ENCODE data around the gene TXNRD2.

The TXNRD2 gene

DNA sequence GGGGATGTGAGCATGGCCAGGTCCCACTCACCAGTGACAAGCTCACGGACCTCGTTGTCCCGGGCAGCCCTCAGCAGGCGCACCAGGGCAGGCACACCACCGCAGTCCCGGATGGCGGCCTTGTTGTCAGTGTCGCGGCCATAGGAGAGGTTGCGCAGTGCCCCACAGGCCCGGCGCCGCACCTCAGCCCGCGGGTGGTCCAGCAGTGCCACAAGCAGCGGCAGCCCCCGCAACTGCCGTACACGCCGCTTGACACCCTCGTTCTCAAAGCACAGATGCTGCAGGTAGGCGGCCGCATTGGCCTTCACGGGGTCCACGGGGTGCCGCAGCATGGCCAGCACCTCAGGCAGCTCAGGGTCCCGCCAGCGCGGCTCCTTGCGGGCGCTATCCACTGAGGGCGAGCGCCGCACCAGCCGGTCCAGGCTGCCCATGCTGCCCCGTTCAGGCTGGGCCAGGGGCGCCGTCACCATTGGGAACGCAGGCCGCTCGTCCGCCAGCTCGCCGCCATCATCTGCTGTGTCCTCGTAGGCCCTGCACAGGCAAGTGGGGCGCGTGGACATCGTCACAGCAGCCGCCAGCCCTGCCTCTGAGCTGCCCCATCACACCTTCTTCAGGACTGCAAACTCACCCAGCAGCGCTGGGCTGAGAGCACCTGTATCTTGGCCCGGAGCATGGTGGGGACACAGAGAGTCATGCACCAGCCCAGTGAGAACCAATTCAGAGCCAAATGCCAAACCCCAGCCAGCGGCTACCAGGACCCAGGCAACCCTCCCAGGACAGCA is 38.3 kb upstream of the TXNRD2 start:
- no peak for DNase-seq

DNA sequence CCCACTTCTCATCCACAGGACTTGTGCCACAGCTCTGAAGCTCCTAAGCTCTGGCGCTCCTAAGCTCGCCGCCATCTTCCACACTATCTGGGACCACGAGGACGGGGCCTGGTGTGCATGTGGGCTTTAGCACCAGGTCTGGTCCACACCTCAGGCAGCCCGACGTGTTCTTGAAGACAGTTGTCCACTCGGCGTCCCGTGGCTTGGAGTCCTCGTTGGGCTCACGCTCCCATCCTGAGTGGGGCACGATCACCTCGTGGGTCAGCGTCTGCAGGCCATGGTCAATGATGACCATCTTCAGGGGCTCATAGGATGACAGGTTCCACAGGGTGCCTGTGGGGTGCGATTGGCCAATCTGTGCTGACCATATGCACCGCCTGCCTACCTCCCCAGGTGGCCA is 37.1 kb upstream of the TXNRD2 start:
- DNase-seq = no peak

GRCh38 chr22:19977296-19978243 is 36.0 kb upstream of the TXNRD2 start:
- DNase-seq = no peak

GRCh38 chr22:19976671-19977070 is 35.1 kb upstream of the TXNRD2 start:
- DNase-seq = no peak

DNA sequence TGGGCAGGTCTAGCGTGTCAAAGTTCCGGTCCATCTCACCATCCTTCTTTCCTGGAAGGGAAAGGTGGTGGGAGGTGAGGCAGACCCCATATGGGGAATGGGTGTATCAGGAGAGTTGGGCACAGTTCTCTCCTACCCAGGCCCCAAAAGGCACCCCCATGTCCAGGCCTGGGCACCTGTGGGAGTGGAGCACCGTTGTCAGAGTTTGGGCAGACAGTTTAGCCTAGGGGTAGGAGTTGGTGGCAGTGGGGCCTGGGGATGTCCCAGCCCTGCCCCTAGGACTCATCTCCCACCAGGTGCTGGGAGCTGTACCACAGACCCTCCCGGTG is 34.1 kb upstream of the TXNRD2 start:
- DNase-seq = no peak

- peak; percentile 47 to 88 (median 81) for DNase-seq
Measured at GRCh38 chr22:19974935-19975706, 33.5 kb upstream of the TXNRD2 start.

DNA sequence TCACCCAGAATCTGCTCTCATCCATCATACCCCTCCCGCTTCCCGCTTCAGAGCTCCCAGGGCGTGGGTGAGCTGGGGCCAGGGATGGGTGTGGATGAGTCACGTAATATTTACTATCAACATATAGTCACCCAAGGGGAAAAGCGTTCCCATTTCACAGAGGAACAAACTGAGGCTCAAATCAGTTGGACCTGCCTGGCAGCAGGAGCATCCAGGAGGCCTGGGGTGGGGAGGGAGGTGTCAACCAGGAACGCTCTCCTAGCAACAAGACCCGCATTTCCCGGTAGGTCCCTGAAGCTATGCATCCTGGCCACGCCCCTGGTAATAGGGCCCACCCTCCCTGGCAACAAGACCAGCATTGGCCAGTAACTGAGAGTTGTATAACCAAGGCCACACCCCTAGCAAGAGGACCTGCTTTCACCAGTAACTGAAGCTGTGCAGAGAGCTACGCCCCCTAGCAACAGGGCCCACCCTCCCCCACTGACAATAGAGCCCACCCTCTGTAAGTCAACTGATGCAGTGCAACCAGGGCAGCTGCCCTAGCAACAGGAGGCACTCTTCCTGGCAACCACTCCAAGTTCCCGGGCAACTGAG is 32.7 kb upstream of the TXNRD2 start:
- DNase-seq = peak; percentile 84 to 95 (median 84)

- no peak for DNase-seq
Measured at GRCh38 chr22:19973551-19974267, 32.1 kb upstream of the TXNRD2 start.

DNA sequence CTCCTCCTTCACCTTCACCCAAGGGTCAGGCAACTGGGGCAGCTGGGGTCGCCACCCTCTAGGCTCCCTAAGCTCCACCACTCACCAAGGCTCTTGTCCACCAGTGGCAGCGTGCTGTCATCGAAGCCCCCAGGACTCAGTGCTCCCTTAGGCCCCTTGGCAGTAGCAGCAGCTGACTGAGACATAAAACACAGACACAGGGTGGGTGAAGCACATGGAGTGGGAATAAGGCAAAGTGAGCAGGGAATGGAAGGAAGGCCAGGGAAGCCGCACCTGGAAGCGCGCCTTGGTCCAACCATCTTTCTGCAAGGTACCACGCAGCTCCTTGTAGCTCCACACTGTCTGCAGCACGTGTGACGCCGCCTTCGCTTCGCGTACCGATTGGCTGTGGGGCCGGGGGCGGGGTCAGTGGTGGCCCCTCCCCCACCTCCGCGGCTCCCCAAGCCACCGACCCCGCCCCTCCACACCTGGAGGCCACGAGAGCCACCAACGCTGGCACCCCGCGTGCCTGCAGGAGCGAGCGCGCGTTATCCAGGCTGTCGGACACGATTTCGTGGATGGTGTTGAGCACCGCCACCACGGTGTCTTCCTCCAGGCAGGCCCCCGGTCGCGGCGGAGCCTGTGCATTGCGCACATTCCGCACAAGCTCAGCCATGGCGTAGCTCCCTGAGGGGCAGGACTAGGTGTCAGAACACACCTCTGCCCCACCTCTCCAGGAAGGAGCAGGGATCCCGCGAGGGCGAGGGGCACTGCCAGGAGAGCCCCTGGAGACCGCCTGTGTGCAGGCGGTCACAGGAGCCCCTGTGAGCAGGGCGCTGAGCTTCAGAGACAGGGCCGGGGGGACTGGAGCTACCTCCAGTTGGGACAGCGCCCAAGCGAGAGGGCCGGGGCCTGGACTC is 31.3 kb upstream of the TXNRD2 start:
- DNase-seq = no peak

DNA sequence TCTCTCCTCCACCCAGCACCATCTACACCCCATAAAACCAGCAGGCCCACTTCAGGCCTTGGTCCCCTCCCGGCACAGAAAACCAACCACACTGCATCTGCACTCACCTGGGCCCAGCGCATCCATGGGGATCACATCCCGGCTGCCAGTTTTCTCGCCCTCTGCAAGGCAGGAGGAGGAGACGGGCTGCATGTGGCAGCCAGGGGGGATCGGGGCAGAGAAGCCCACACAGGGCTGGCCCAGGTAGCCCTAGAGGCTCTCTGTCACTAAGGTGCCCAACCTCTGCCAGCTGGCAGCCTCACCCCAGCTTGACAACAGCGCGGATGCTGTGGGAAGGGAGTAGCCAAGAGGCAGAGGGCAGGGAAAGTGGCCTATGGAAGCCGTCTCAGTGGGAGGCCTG is 30.6 kb upstream of the TXNRD2 start:
- DNase-seq = no peak

- DNase-seq = no peak
Measured at GRCh38 chr22:19971276-19972124, 29.9 kb upstream of the TXNRD2 start.

- peak; percentile 9 to 51 (median 27) for DNase-seq
Measured at GRCh38 chr22:19970479-19971275, 29.1 kb upstream of the TXNRD2 start.

GRCh38 chr22:19970031-19970478 is 28.4 kb upstream of the TXNRD2 start:
- no peak for DNase-seq

DNA sequence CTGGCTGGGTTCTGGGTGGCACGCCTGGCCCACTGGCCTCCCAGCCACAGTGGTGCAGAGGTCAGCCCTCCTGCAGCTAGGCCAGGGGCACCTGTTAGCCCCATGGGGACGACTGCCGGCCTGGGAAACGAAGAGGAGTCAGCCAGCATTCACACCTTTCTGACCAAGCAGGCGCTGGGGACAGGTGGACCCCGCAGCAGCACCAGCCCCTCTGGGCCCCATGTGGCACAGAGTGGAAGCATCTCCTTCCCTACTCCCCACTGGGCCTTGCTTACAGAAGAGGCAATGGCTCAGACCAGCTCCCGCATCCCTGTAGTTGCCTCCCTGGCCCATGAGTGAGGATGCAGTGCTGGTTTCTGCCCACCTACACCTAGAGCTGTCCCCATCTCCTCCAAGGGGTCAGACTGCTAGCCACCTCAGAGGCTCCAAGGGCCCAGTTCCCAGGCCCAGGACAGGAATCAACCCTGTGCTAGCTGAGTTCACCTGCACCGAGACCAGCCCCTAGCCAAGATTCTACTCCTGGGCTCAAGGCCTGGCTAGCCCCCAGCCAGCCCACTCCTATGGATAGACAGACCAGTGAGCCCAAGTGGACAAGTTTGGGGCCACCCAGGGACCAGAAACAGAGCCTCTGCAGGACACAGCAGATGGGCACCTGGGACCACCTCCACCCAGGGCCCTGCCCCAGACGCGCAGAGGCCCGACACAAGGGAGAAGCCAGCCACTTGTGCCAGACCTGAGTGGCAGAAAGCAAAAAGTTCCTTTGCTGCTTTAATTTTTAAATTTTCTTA is 27.7 kb upstream of the TXNRD2 start:
- DNase-seq = no peak

- no peak for DNase-seq
Measured at GRCh38 chr22:19968450-19968891, 26.9 kb upstream of the TXNRD2 start.

- DNase-seq = no peak
Measured at GRCh38 chr22:19967850-19968449, 26.3 kb upstream of the TXNRD2 start.

- DNase-seq = no peak
Measured at GRCh38 chr22:19966908-19967750, 25.5 kb upstream of the TXNRD2 start.
